Ovary (tissue), 9 donors: ENCODE data around the gene THADA. TPM values are rescaled to one million over a fixed set of nuclear protein-coding genes. Genes with fewer than 3 reads are reported as not detected.

ENCODE experiments used
- DNase-seq, 5 donors: peaks; one replicate each; pipeline ENCODE4 v3.0.0-alpha.2; 2019 to 2020
- H3K27ac ChIP-seq, 2 donors: fragments of 200-600 bp; one replicate each; pipeline versions ENCODE4 v1.5.1 to v1.8.0; 2019 to 2022
- H3K27me3 ChIP-seq: fragments of 200-600 bp; one replicate; pipeline ENCODE4 v1.8.0; 2022
- H3K36me3 ChIP-seq: fragments of 200-600 bp; sonication (generic); one replicate; pipeline ENCODE4 v1.5.1; 2019
- H3K4me1 ChIP-seq: one replicate; pipeline ENCODE4 v1.8.1; 2013; ENCODE audit warnings: mild to moderate bottlenecking, moderate library complexity; ENCODE audit not compliant: insufficient read depth
- H3K4me3 ChIP-seq: fragments of 200-600 bp; sonication (generic); one replicate; pipeline ENCODE4 v1.5.1; 2017
- H3K9me3 ChIP-seq, 2 donors: fragments of 200-600 bp in 1 of 2; sonication (generic) in 1 of 2; one replicate each; pipeline versions ENCODE4 v1.5.1 to v1.8.1; 2013 to 2019; ENCODE audit warnings: mild to moderate bottlenecking in 1 of 2, moderate library complexity in 1 of 2
- CTCF ChIP-seq, 3 donors: fragments of 450-650 bp in 2 of 3; fragments of 200-600 bp in 1 of 3; IDR thresholded peaks; one replicate each; pipeline versions ENCODE4 v1.5.1 to v1.8.0; 2016 to 2022; ENCODE audit warnings: antibody characterized with exemption in 3 of 3, mild to moderate bottlenecking in 1 of 3
- EP300 ChIP-seq: sonication (generic); formaldehyde crosslinking; IDR thresholded peaks from one replicate; pipeline ENCODE4 v1.6.1; 2017; ENCODE audit warnings: antibody characterized with exemption
- POLR2A ChIP-seq: fragments of 450-650 bp; IDR thresholded peaks from one replicate; pipeline ENCODE4 v1.6.1; 2017; ENCODE audit warnings: antibody characterized with exemption, mild to moderate bottlenecking, moderate library complexity
- WGBS, 3 donors: extraction: QIAGEN DNeasy Blood & Tissue Kit in 1 of 3; methylation state at CpG; one replicate each; pipeline versions ENCODE4 v1.1.5 to v1.1.7; 2013 to 2017; 5-methylcytosine and 5-hydroxymethylcytosine counted together
- intact Hi-C, 4 donors: fragments of 100-400 bp; cut with DNase I; formaldehyde crosslinking; loops; one replicate each; pipeline versions ENCODE4 v1.11.0 to v1.15.1; 2022 to 2023
- polyA plus RNA-seq, 2 donors: library from polyadenylated mRNA; stranded (reverse); fragments of 200-250 nt in 1 of 2; fragments of 350-450 nt in 1 of 2; fragmentation: Illumina TruSeq in 1 of 2; extraction: RNeasy Lipid Tissue Mini Kit (QIAGEN cat#74804) in 1 of 2; gene quantifications; one replicate each; pipeline ENCODE4 v1.2.3, GENCODE V29; 2013 to 2014
- total RNA-seq, 7 donors: library from RNA; depleted of rRNA in 2 of 7; stranded (reverse); fragments of >200 nt in 2 of 7; fragmentation: NEBNext Ultra II Directional in 3 of 7; extraction: Animal tissue kit (Norgen Biotek cat#: 25700) in 3 of 7; gene quantifications; one replicate each; pipeline versions ENCODE4 v1.1.0 to v1.2.4, GENCODE V29; 2016 to 2023
- donor health status: DM: no; HTN: no; CAD: no; lungs with moderate emphysema.
- donor health status: DM: no; HTN: no; CAD: no.
- donor health status: Bipolar disorder and iron deficiency.
- donor health status: DM: yes; HTN: yes; CAD: no.
- donor health status: DM: no; HTN: no; CAD: no.
- donor health status: DM: yes; HTN: yes; CAD: no.

Gene THADA
- total and polyA plus RNA-seq, 9 donors = 14.0 to 46.8 (median 28.6) TPM

GRCh38 chr2:43209204-43209717 is 386.6 kb downstream of the THADA start:
- H3K4me1 ChIP-seq = peaks cover 11% of the 10 kb centered on the region
- H3K9me3 ChIP-seq = no peaks in the 10 kb centered on the region
- no peak overlapping the region for H3K27ac ChIP-seq
- no peak for TF ChIP-seq POLR2A
- no peaks in the 10 kb centered on the region for H3K36me3 ChIP-seq
- H3K4me3 ChIP-seq = no peak overlapping the region
- H3K27me3 ChIP-seq = no peaks in the 10 kb centered on the region
- DNase-seq = no peak
- intact Hi-C loops = no loop called here
- 91 to 95% (median 92%) methylated on average over 5 of the region's 5 CpGs for WGBS, 3 donors

GRCh38 chr2:43207553-43208300 is 388.1 kb downstream of the THADA start:
- Histone ChIP-seq H3K4me1 (peaks cover 11% of the 10 kb centered on the region), H3K9me3 (no peaks in the 10 kb centered on the region), H3K27me3 (no peaks in the 10 kb centered on the region), H3K27ac (no peak overlapping the region), H3K4me3 (no peak overlapping the region), H3K36me3 (no peaks in the 10 kb centered on the region)
- TF ChIP-seq CTCF (IDR thresholded peaks at IDR 0.05) (no peak), POLR2A (no peak), EP300 (no peak)
- intact Hi-C loops = no loop called here
- WGBS, 3 donors = 82 to 83% (median 83%) methylated on average over 9 of the region's 9 CpGs
- no peak for DNase-seq

- DNase-seq = no peak
- H3K27me3 ChIP-seq = no peaks in the 10 kb centered on the region
- H3K4me1 ChIP-seq = peaks cover 11% of the 10 kb centered on the region
- intact Hi-C loops = no loop called here
- TF ChIP-seq CTCF (IDR thresholded peaks at IDR 0.05) (no peak), POLR2A (no peak), EP300 (no peak)
- H3K36me3 ChIP-seq = no peaks in the 10 kb centered on the region
- no peak overlapping the region for H3K4me3 ChIP-seq
- 95 to 100% (median 99%) methylated on average over 7 of the region's 7 CpGs for WGBS, 3 donors
- H3K9me3 ChIP-seq = no peaks in the 10 kb centered on the region
- no peak overlapping the region for H3K27ac ChIP-seq
Measured at GRCh38 chr2:43206602-43207001, 389.2 kb downstream of the THADA start.

- Histone ChIP-seq H3K9me3 (no peaks in the 10 kb centered on the region), H3K4me3 (no peak overlapping the region), H3K27ac (no peak overlapping the region), H3K36me3 (no peaks in the 10 kb centered on the region), H3K27me3 (no peaks in the 10 kb centered on the region), H3K4me1 (no peaks in the 10 kb centered on the region)
- TF ChIP-seq POLR2A (no peak), EP300 (no peak), CTCF (IDR thresholded peaks at IDR 0.05) (no peak)
- 84 to 88% (median 86%) methylated on average over 11 of the region's 11 CpGs for WGBS, 3 donors
- intact Hi-C loops = no loop called here
- no peak for DNase-seq
Measured at GRCh38 chr2:43203373-43203772, 392.5 kb downstream of the THADA start.

GRCh38 chr2:43202289-43202688 is 393.5 kb downstream of the THADA start:
- no peak overlapping the region for H3K27ac ChIP-seq
- 48 to 77% (median 77%) methylated on average over 2 of the region's 2 CpGs for WGBS, 3 donors
- no peak for DNase-seq

More at GRCh38 chr2:43202289-43202688, 393.5 kb downstream of the THADA start:
- no peak for TF ChIP-seq POLR2A
- TF ChIP-seq EP300 = no peak
- TF ChIP-seq CTCF (IDR thresholded peaks at IDR 0.05) = no peak
- Histone ChIP-seq H3K27me3 (no peaks in the 10 kb centered on the region), H3K9me3 (no peaks in the 10 kb centered on the region), H3K36me3 (no peaks in the 10 kb centered on the region), H3K4me3 (no peak overlapping the region), H3K4me1 (no peaks in the 10 kb centered on the region)
- intact Hi-C loops = no loop called here
